Activated CD8-positive, alpha-beta memory T cell treated with anti-CD3 and anti-CD28 coated beads, Interleukin-2, amount 10 ng/mL, durations not matched to agents 7 days and 5 days (primary cell): ENCODE data around the gene IGSF9B. TPM values are rescaled to one million over a fixed set of nuclear protein-coding genes. Genes with fewer than 3 reads are reported as not detected.

ENCODE experiments used
- ATAC-seq: fragments of 150-1000 bp; cut with Tn5 transposase; one replicate; pipeline ENCODE4 v1.10.0; 2021; ENCODE audit warnings: moderate library complexity
- CTCF ChIA-PET: fragments of 350-600 bp; sonication (Branson Sonifier 250); formaldehyde crosslinking; loops from one replicate; lab custom pipeline; 2021; ENCODE audit warnings: antibody characterized with exemption; lab: Charles Lee
- DNase-seq: peaks from one replicate; pipeline ENCODE4 v3.0.0-alpha.2; 2020
- H3K27ac Mint-ChIP-seq: one replicate; pipeline ENCODE4 v1.8.0; 2021; ENCODE audit warnings: mild to moderate bottlenecking, mixed read lengths
- H3K27me3 Mint-ChIP-seq: one replicate; pipeline ENCODE4 v1.8.0; 2021; ENCODE audit warnings: mixed read lengths
- H3K36me3 Mint-ChIP-seq: one replicate; pipeline ENCODE4 v1.8.0; 2021; ENCODE audit warnings: mild to moderate bottlenecking, mixed read lengths
- H3K4me1 Mint-ChIP-seq: one replicate; pipeline ENCODE4 v1.8.0; 2021; ENCODE audit warnings: mixed read lengths
- H3K4me3 Mint-ChIP-seq: one replicate; pipeline ENCODE4 v1.8.0; 2021; ENCODE audit warnings: mild to moderate bottlenecking, moderate library complexity, mixed read lengths
- H3K9me3 Mint-ChIP-seq: one replicate; pipeline ENCODE4 v1.8.0; 2022; ENCODE audit warnings: low read depth, mixed read lengths
- total RNA-seq, 2 experiments: library from RNA; stranded (reverse); gene quantifications; one replicate each; pipeline ENCODE4 v1.2.3, GENCODE V29; 2021

IGSF9B gene
- total RNA-seq, 2 experiments from 2014 or later = 19.6 to 34.5 TPM

DNA sequence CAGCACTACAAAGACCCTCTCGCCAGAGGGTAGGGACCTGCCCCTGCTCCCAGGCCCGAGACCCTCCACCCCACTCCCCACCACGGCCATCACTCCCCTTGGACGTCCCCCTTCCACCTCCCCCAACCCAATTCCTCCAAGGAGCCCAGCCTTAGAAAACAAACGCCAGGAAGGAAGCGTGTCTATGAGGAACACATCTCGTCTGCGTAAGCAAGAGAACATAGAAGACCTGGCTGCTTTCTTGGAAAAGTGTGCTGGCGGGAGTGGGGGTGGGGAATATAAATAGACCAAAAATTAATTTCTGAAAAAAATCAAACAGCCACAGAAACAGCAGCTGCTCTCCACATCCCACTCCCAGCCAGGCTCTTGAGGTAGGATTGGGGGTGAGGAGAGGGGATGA, 23.9 kb upstream of the IGSF9B start:
- Mint-ChIP-seq H3K9me3 (no peaks in the 10 kb centered on the region), H3K27me3 (peaks cover 26% of the 10 kb centered on the region), H3K36me3 (no peaks in the 10 kb centered on the region), H3K4me3 (no peak overlapping the region), H3K4me1 (peaks cover 10% of the 10 kb centered on the region), H3K27ac (no peak overlapping the region)
- CTCF ChIA-PET = interaction anchor here (1.7 kb wide), 1 partner anchor 53 kb away, joined by 4 read pairs; no protein-coding TSS in a partner anchor
- ATAC-seq (no peak), DNase-seq (no peak)

DNA sequence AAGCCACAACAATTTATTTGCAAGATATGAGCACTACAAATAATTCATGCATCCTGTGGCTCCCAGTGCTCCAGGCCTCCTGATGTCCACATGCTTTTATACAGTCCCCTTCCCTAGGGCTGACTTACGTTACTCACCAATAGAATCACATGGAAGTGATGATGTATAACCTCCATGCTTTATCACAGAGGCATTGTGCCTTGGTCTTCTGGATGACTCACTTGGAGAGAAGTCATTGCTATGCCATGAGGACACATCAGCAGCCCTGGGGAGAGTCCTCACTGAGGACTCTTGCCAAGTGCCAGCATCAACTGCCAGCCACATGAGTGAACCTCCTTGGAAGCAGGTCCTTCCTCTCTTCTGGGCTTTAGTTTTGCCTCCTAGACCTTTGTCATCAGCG, 22.0 kb upstream of the IGSF9B start:
- H3K4me3 Mint-ChIP-seq = no peak overlapping the region
- no peaks in the 10 kb centered on the region for H3K9me3 Mint-ChIP-seq
- H3K27ac Mint-ChIP-seq = no peak overlapping the region
- H3K36me3 Mint-ChIP-seq = no peaks in the 10 kb centered on the region
- CTCF ChIA-PET = no interaction called here
- peaks cover 10% of the 10 kb centered on the region for H3K4me1 Mint-ChIP-seq
- DNase-seq = no peak
- ATAC-seq = no peak
- H3K27me3 Mint-ChIP-seq = peaks cover 27% of the 10 kb centered on the region

- Mint-ChIP-seq H3K27ac (no peak overlapping the region), H3K27me3 (peaks cover 23% of the 10 kb centered on the region), H3K4me1 (peaks cover 10% of the 10 kb centered on the region), H3K36me3 (no peaks in the 10 kb centered on the region), H3K9me3 (no peaks in the 10 kb centered on the region), H3K4me3 (no peak overlapping the region)
- peak; percentile 66 for ATAC-seq
- CTCF ChIA-PET = no interaction called here
- no peak for DNase-seq
These were observed 20.4 kb upstream of the IGSF9B start for GRCh38 chr11:133977067-133977677.

DNA sequence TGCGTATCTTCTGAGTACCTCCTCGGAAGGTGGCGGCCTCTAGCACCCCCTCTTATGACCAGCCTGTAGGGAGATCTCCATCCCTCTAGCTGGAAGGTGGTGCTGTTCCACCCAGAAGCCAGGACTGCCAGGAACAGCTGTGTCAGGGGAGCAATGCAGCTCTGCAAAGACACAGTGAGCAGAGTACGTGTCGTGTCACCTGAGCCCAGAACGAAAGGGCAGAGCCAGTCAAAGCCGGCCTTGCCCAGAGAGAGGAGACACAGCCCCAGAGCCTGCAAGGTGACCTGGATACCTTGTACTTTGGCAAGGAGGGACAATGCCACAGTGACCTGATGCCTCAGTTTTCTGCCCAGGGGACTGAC, 18.7 kb upstream of the IGSF9B start:
- H3K9me3 Mint-ChIP-seq = no peaks in the 10 kb centered on the region
- peaks cover 28% of the 10 kb centered on the region for H3K27me3 Mint-ChIP-seq
- H3K4me3 Mint-ChIP-seq = no peak overlapping the region
- DNase-seq = no peak
- CTCF ChIA-PET = no interaction called here
- ATAC-seq = no peak
- H3K27ac Mint-ChIP-seq = no peak overlapping the region
- no peaks in the 10 kb centered on the region for H3K36me3 Mint-ChIP-seq
- H3K4me1 Mint-ChIP-seq = peaks cover 10% of the 10 kb centered on the region

GRCh38 chr11:133974836-133975487, 18.2 kb upstream of the IGSF9B start:
- Mint-ChIP-seq H3K4me3 (no peak overlapping the region), H3K27ac (no peak overlapping the region), H3K9me3 (no peaks in the 10 kb centered on the region), H3K4me1 (peaks cover 10% of the 10 kb centered on the region), H3K36me3 (no peaks in the 10 kb centered on the region), H3K27me3 (peaks cover 33% of the 10 kb centered on the region)
- DNase-seq = no peak
- no peak for ATAC-seq
- CTCF ChIA-PET = no interaction called here

DNA sequence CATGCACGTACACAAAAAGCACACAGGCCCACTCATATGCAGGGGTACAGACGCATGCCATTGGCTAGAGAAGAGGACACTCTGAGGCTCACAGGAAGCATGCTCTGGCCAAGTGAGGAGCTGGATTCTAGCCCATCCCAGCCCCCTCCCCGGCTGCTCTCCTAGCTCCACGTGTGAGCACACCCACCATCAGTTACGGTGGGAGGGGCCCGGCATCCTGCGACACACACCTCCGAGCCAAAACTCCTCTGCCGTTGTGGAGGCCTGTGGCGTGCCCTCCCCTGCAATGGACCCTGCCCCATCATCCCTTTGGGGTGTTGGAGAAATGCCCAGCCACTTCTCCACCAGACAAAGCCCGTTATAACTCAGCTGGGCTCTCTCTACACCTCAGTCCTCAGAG, 15.1 kb upstream of the IGSF9B start:
- ATAC-seq (no peak), DNase-seq (no peak)
- CTCF ChIA-PET = interaction anchor here (1.2 kb wide), 1 partner anchor 45 kb away, joined by 4 read pairs; no protein-coding TSS in a partner anchor
- peaks cover 33% of the 10 kb centered on the region for H3K27me3 Mint-ChIP-seq
- no peaks in the 10 kb centered on the region for H3K36me3 Mint-ChIP-seq
- H3K27ac Mint-ChIP-seq = no peak overlapping the region
- peaks cover 17% of the 10 kb centered on the region for H3K4me1 Mint-ChIP-seq
- H3K9me3 Mint-ChIP-seq = no peaks in the 10 kb centered on the region
- H3K4me3 Mint-ChIP-seq = no peak overlapping the region

- peaks cover 35% of the 10 kb centered on the region for H3K27me3 Mint-ChIP-seq
These were observed 12.3 kb upstream of the IGSF9B start for GRCh38 chr11:133969112-133969511.

DNA sequence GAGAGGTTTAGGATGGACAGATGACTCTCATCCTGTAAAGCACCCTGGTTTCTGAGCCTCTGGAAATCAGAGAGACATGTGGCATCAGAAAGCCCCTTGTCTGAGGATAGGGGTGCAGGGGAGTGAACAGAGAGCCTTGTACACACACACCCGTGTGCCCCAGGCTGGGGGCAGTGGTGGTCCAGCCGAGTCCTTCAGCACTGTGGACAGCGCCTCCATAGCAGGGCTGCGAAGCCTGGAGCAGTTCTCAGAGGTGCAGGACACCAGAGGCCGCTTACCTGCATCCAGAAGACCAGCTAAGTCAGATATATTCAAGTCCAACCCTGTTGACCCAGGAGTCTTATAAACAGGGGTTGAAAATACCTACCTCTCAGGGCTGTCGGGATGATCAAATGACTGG, 11.5 kb upstream of the IGSF9B start:
- peaks cover 37% of the 10 kb centered on the region for H3K27me3 Mint-ChIP-seq
- no peak overlapping the region for H3K4me3 Mint-ChIP-seq
- H3K27ac Mint-ChIP-seq = no peak overlapping the region
- DNase-seq (no peak), ATAC-seq (no peak)
- H3K4me1 Mint-ChIP-seq = peaks cover 11% of the 10 kb centered on the region
- CTCF ChIA-PET = interaction anchor here (1.0 to 2.0 kb wide), 2 partner anchors 41 to 82 kb away, joined by 4 read pairs; no protein-coding TSS in a partner anchor
- no peaks in the 10 kb centered on the region for H3K9me3 Mint-ChIP-seq
- H3K36me3 Mint-ChIP-seq = no peaks in the 10 kb centered on the region

More at GRCh38 chr11:133969112-133969511, 12.3 kb upstream of the IGSF9B start:
- CTCF ChIA-PET = interaction anchor here (1.4 to 2.0 kb wide), 2 partner anchors 76 to 81 kb away, joined by 3 to 4 read pairs; no protein-coding TSS in a partner anchor
- no peak for ATAC-seq
- Mint-ChIP-seq H3K9me3 (no peaks in the 10 kb centered on the region), H3K4me1 (peaks cover 11% of the 10 kb centered on the region), H3K36me3 (no peaks in the 10 kb centered on the region), H3K27ac (no peak overlapping the region), H3K4me3 (no peak overlapping the region)
- no peak for DNase-seq

GRCh38 chr11:133967599-133968238, 11.0 kb upstream of the IGSF9B start:
- DNase-seq = no peak
- CTCF ChIA-PET = interaction anchor here (0.8 to 1.9 kb wide), 3 partner anchors 12 to 66 kb away, joined by 3 to 4 read pairs (median 4); no protein-coding TSS in a partner anchor
- Mint-ChIP-seq H3K27me3 (peaks cover 37% of the 10 kb centered on the region), H3K4me1 (peaks cover 11% of the 10 kb centered on the region), H3K9me3 (no peaks in the 10 kb centered on the region), H3K27ac (peak overlapping the region; percentile 79), H3K36me3 (no peaks in the 10 kb centered on the region), H3K4me3 (peak overlapping the region; percentile 76)
- peak; percentile 29 for ATAC-seq

DNA sequence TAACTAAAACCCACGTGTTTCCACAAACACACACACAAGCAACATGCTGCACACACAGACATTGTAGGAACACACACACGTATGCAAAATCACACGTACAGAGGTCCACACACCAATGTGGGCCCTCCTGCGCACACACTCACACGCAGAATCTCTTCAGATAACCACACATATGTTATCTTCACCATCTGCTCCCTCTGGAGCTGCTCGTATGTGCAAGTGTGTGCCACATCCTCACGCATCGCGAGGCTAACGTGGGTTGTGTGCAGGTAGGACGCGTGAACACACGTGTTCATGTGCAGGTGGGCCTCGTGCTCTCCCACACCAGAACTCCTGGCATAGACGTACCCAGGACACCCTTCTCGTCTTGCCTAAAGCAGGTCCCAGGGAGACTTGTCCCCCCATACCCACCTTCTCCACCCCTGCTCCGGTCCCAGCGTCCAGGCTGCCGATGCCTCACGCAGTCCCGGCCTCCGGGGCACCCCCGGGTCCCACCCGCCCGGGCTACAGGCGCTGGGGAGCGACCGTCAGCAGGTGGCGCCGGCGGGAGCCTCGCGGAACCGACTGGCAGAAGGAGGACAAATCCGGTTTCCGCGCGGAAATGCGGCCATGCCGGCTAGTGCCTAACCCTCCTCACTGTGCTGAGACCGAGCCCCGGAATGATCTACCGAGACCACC, 10.3 kb upstream of the IGSF9B start:
- ATAC-seq = peak; percentile 85
- Mint-ChIP-seq H3K9me3 (no peaks in the 10 kb centered on the region), H3K4me1 (peaks cover 16% of the 10 kb centered on the region), H3K36me3 (no peaks in the 10 kb centered on the region), H3K27ac (peak overlapping the region; percentile 79), H3K27me3 (peaks cover 41% of the 10 kb centered on the region), H3K4me3 (peak overlapping the region; percentile 76)
- CTCF ChIA-PET = interaction anchor here (0.8 to 1.9 kb wide), 4 partner anchors 12 to 67 kb away, joined by 3 to 4 read pairs (median 4); no protein-coding TSS in a partner anchor
- DNase-seq = peak; percentile 82

GRCh38 chr11:133966172-133966651, 9.4 kb upstream of the IGSF9B start:
- CTCF ChIA-PET = interaction anchor here (0.6 to 1.9 kb wide), 4 partner anchors 13 to 328 kb away, joined by 3 to 4 read pairs (median 4); no protein-coding TSS in a partner anchor
- Mint-ChIP-seq H3K27me3 (peaks cover 40% of the 10 kb centered on the region), H3K9me3 (no peaks in the 10 kb centered on the region), H3K4me3 (no peak overlapping the region), H3K4me1 (peaks cover 20% of the 10 kb centered on the region), H3K36me3 (no peaks in the 10 kb centered on the region), H3K27ac (no peak overlapping the region)
- DNase-seq (no peak), ATAC-seq (no peak)

DNA sequence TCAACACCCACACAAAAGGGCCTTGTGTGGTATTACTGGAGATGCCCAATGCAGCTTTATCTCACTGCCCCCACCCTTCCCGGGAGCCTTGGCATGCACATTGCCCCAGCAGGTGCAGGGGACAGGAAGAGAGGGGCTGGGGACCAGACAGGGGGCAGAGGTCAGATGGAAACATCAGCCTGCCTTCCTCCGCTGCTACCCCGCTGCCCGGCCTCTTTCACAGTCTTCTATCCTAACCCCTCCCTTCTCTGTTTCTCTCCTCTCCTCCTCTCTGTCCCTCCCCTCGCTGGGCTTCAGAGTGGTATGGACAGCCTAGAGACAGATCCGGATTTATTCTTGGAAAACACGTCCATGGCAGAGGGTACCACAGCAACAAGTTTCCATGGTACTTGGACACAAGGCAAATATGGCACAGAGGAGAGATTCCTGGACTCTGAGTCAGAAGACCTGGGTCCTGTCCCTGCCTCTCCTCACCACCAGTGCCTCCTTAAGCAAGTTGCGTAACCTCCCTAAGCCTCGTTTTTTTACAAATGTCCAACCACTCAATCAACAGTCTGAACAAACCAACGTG, 8.3 kb upstream of the IGSF9B start:
- H3K4me1 Mint-ChIP-seq = peaks cover 20% of the 10 kb centered on the region
- H3K9me3 Mint-ChIP-seq = no peaks in the 10 kb centered on the region
- H3K4me3 Mint-ChIP-seq = no peak overlapping the region
- H3K27ac Mint-ChIP-seq = no peak overlapping the region
- DNase-seq = no peak
- ATAC-seq = no peak
- peaks cover 34% of the 10 kb centered on the region for H3K27me3 Mint-ChIP-seq
- CTCF ChIA-PET = interaction anchor here (1.7 kb wide), 1 partner anchor 40 kb away, joined by 4 read pairs; no protein-coding TSS in a partner anchor
- no peaks in the 10 kb centered on the region for H3K36me3 Mint-ChIP-seq
